Stimulated activated CD8-positive, alpha-beta memory T cell treated with anti-CD3 and anti-CD28 coated beads, Interleukin-12 subunit alpha, Interleukin-12 subunit beta, amount 100 ng/mL, for 4 hours (primary cell): Measurements from ENCODE around the gene PIMREG.

Experiments
- DNase-seq: peaks from one replicate; pipeline ENCODE4 v3.0.0-alpha.2; 2020; ENCODE audit warnings: low read depth

The PIMREG gene

DNA sequence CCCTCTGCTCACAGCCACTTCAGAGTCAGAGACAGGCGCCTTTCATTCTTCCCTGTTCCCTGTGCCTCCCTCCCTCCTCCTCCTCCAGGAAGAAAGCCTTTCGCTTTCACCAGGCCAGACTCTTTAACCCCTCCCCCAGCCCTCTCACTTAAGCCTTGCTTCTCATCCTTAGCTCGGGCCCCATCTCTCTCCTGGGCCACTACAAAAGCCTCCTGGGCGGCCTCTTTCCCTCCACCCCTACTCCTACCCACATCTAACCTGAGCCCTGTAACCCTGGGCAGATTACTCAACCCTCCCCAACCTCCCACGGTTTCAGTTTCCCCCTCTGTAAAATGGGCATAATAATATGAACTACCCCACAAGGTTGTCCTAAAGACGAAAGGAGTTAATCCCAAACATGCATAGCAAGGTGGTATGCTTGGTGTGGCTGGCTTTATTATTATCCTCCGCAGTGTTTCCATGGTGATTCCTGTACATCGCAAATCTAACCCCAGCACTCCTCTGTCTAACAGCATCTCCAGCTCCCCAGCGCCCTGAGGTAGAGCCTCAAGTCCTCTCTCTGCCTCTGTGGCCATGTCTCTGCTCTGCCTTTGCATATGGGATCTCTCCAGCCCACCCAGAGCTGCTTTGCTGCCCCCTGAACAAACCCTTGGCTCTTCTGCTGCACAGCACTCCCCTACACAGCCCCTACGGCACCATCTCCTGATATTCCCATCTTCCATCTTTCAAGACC lies 17.7 kb downstream of the PIMREG start:
- no peak for DNase-seq

DNA sequence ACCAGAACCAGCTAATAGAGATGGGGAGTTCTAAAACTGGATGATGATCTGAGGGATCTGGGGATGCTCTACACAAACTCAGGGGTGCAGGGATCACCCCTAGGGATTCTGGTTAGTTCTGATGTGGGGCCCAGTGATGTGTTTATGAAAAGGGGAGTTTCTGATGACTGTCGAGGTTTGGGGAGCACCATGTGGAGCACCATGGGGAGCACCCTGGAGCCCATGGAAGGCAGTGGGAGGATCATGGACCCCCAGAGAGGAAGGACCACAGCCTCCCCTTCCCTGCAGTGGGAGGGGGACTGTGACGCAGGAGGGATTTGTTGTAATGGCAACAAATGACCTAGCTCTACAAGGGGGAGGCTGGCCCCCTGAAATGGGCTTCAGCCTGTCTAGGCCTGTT lies 18.4 kb downstream of the PIMREG start:
- DNase-seq: no peak

DNA sequence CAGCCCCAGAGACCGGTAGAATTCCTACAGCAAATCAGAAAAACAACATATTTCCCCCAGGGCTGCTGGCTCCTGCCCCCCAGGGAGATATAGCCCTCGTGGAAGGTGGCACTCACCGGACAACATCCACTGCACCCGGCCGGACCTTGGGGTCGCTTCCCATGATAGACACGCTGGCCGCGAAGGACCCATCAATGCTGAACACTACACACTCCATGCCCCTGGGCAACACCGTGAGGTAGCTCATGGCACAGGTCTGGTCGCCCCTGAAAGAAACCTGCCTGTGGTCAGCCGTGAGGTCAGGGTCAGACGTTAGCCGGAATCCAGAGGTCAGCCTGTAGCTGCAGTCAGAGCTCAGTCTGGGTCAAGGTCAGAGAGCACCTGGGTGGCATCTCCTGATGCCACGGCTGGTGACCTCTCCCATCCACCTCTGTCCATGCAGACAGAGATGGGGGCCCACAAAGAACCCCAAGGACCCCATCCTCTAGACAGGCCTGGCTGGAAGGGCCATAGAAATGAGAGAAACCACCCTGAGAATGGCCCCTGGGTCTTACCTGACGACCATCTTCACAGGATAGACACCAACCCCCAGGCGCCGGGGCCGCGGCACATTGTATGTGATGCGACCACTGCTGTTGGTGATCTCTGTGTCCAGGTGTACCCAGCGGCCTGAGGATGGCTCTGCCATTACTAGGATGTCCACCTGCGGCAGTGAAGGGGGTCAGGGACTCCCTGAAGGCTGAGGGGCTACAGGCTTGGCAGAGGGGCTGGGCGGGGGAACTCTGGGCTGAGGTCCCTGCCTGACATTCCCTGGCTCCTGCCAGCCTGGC lies 19.6 kb downstream of the PIMREG start:
- DNase-seq: no peak

- DNase-seq: no peak
These were observed 20.3 kb downstream of the PIMREG start for GRCh38 chr17:6464446-6465041.

DNA sequence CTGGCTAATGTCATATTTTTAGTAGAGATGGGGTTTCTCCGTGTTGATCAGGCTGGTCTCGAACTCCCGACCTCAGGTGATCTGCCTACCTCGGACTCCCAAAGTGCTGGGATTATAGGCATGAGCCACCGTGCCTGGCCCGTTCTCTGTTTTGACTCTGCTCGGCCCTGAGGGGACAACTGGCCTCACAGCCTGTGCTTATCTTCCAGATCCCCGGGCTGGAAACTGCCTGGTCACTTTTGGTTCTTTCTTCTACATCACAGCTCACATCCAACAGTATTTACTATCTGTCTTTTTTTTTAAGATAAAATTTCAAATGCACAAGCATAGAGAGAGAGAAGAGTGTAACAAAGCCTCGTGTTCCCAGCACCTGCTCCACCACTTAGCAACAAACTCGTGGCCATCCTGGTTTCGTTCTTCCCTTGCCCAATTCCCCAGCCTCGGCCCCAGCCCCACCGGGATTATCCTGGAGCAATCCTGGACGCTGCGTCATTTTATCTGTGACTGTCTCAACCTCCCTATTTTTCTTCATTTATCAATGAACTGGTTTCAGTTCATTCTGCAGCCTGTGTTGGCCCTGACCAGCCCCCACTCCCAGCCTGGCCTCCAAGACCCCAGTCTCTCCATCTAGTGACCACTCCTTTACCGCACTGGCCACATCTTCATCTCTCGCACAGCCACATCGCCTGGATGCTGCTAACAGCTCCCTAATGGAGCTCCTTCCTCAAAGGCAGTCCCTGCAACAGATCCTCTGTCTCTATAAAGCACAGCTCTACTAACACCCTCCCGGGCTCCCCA lies 21.1 kb downstream of the PIMREG start:
- DNase-seq: no peak

DNA sequence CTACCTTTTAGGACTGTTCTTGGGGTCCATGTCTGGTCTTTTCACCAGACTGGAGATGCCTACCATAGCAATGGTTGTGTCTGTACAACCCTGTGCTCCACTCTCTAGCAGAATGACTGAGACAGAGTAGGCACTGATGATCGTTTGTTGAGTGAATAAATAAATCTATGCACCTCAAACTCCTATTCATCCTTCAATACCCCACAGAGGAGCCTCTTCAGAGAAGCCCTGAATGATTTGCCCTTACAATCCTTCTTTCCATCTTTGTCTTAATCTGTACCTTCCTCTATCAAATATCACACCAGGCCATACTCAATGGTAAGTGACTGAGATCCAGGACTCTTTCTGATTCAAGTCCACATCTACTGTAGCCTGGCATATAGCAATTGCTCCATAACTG lies 23.3 kb downstream of the PIMREG start:
- DNase-seq: no peak

GRCh38 chr17:6468051-6468790 lies 24.0 kb downstream of the PIMREG start:
- DNase-seq: no peak

GRCh38 chr17:6470146-6470718 lies 26.0 kb downstream of the PIMREG start:
- DNase-seq: no peak

DNA sequence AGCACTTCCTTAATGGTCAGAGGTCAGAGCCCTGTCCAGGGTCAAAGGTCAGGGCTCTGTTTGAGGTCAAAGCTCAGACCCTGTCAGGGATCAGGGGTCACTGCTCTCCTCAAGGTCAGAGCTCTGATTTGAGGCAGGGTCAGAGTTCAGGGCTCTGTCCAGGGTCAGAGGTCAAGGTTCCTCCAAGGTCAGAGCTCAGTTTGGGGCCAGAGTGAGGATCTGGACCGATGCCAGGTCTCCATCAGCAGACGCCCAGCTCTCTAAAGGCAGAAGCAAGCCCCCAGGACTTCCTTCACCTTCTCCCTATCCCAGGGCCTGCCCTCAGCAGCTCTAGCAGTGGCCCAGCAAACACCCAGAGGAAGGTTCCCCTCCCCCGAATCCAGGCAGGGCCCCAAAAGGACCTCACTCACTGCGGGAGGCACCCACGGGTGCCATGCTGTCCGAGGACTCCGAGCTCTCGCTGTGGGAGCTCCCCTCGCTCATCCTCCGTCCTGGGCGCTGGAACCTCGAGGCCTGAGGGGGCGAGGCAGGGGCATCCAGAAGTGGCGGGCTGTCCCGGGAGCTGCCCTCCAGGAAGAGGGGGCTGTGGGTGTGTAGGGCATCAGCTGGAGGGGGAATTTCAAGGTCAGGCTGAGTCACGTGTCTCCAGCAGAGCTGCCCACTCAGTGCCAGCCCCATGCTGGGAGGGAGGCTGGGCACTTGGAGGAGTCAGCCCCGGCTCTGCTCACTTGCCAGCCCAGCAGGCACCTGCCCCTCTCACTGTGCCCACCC lies 26.7 kb downstream of the PIMREG start:
- DNase-seq: no peak

- DNase-seq: no peak
These were observed 27.5 kb downstream of the PIMREG start for GRCh38 chr17:6471531-6472465.

GRCh38 chr17:6472517-6472916 lies 28.3 kb downstream of the PIMREG start:
- DNase-seq: no peak

- peak; percentile 35 for DNase-seq
These were observed 29.0 kb downstream of the PIMREG start for GRCh38 chr17:6473128-6473767.

- DNase-seq: no peak
These were observed 30.1 kb downstream of the PIMREG start for GRCh38 chr17:6474376-6474775.

- no peak for DNase-seq
These were observed 30.7 kb downstream of the PIMREG start for GRCh38 chr17:6474906-6475305.

DNA sequence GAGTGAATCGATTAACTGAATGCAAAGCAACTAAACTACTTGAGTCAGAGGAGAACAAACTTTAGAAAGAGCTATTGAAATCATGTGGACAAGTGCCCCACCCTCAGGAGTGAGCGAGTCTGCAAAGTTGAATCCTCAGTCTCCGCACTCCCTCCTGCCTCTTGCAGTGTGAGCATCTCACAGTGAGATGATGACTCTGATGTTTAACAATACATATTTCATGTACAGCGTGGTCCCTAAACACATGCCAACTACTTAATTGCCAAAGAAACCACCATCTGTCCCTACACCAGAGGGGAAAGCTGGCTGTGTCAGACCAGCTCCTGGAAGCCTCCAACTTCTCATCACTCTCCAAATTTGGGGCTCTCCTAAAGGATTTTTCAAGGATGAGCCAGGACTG lies 31.2 kb downstream of the PIMREG start:
- DNase-seq: no peak

DNA sequence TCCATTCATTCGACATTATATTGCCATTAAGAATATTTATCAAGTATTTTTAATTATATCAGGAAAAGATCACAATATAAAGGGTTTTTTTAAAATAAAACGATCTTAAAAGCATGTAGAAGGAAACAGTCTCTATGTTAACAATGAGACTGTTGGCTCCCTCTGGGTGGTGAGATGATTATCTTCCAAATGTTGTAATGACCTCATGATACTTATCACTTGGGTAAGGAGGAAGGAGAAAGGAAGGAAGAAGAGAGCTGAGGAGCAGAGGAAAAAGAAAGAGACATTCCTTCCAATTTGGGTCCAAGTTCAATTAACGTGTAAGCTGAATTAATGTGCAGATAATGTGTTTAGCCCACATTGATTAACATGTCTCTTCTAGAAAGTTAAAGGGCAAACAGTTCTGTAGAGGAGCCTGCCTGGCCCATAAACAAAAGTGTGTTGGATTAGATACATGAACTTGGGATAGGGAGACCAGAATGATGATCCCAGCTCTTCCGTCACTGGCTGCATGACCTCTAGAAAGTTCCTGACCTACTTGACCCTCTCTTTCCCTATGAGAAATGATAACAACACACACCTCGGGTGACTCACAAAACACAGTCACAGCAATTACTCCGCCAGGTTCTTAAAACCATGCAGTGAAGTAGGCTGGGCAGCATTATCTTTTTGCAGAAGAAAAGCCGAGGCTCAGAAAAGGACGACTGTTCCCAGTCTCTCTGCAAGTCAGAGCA lies 32.0 kb downstream of the PIMREG start:
- no peak for DNase-seq

- DNase-seq: no peak
These were observed 32.5 kb downstream of the PIMREG start for GRCh38 chr17:6476810-6477179.

GRCh38 chr17:6477831-6478383 lies 33.7 kb downstream of the PIMREG start:
- no peak for DNase-seq
